GM19438 (cell line): ENCODE data around the gene STAG1.
"Not testable (repeated sequence)": the region's sequence is repeated elsewhere in the genome, so short reads cannot be mapped to it uniquely, and the experiment has no call there.

Source experiments
- ATAC-seq: cut with Tn5 transposase; IDR thresholded peaks from one replicate; pipeline ENCODE4 v1.9.1; 2021; ENCODE audit warnings: low read depth; ENCODE audit not compliant: unreplicated experiment

STAG1 gene

GRCh38 chr3:136752172-136752421 is at the start of gene STAG1:
STAG1 (minus strand) TSS chr3:136752378; CDS start chr3:136630898, 121,480 bp downstream.
- no peak for ATAC-seq

- not testable (repeated sequence) for ATAC-seq
Observed at GRCh38 chr3:136801146-136801545, 49.0 kb upstream of the STAG1 start.

- no peak for ATAC-seq
Observed at GRCh38 chr3:136792556-136793330, 40.6 kb upstream of the STAG1 start.

GRCh38 chr3:136790786-136791185 is 38.6 kb upstream of the STAG1 start:
- ATAC-seq = no peak

GRCh38 chr3:136789976-136790375 is 37.8 kb upstream of the STAG1 start:
- no peak for ATAC-seq

GRCh38 chr3:136788154-136788553 is 36.0 kb upstream of the STAG1 start:
- ATAC-seq = no peak

- ATAC-seq = peak; percentile 58
Observed at GRCh38 chr3:136787349-136787748, 35.2 kb upstream of the STAG1 start.

GRCh38 chr3:136783708-136784191 is 31.6 kb upstream of the STAG1 start:
- no peak for ATAC-seq

GRCh38 chr3:136780741-136781140 is 28.6 kb upstream of the STAG1 start:
- no peak for ATAC-seq

GRCh38 chr3:136778865-136779264 is 26.7 kb upstream of the STAG1 start:
- ATAC-seq = no peak

- no peak for ATAC-seq
Observed at GRCh38 chr3:136772709-136773108, 20.5 kb upstream of the STAG1 start.

- not testable (repeated sequence) for ATAC-seq
Observed at GRCh38 chr3:136758160-136759102, 6.3 kb upstream of the STAG1 start.

- no peak for ATAC-seq
Observed at GRCh38 chr3:136755192-136755591, 3.0 kb upstream of the STAG1 start.

- ATAC-seq = no peak
Observed at GRCh38 chr3:136753326-136753939, 1.3 kb upstream of the STAG1 start.

GRCh38 chr3:136752422-136753325 is 496 bp upstream of the STAG1 start:
- peak; percentile 85 for ATAC-seq

GRCh38 chr3:136751316-136752171 is 634 bp downstream of the STAG1 start:
- peak; percentile 18 for ATAC-seq

- ATAC-seq = no peak
Observed at GRCh38 chr3:136750897-136751315, 1.3 kb downstream of the STAG1 start.

GRCh38 chr3:136750209-136750896 is 1.8 kb downstream of the STAG1 start:
- no peak for ATAC-seq

- ATAC-seq = not testable (repeated sequence)
Observed at GRCh38 chr3:136749602-136750001, 2.6 kb downstream of the STAG1 start.
